Thoracic aorta endothelial cell (primary cell): ENCODE results near the gene KRTAP10-11. TPM values are rescaled to one million over a fixed set of nuclear protein-coding genes. Genes with fewer than 3 reads are reported as not detected.

Source experiments
- small RNA-seq: library from RNA; depleted of rRNA; stranded (forward); fragments of <200 nt; gene quantifications from one replicate; pipeline ENCODE3, GENCODE V24; 2012
- total RNA-seq: library from RNA; depleted of rRNA; stranded (reverse); fragments of >200 nt; gene quantifications from 2 replicates; pipeline ENCODE4 v1.2.3, GENCODE V29; 2012

Gene KRTAP10-11, protein sequence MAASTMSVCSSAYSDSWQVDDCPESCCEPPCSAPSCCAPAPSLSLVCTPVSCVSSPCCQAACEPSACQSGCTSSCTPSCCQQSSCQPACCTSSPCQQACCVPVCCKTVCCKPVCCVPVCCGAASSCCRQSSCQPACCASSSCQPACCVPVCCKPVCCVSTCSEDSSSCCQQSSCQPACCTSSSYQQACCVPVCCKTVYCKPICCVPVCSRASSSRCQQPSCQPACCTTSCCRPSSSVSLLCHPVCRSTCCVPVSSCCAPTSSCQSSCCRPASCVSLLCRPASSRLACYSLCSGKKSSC
- total RNA-seq, result not detected in 2 replicates

DNA sequence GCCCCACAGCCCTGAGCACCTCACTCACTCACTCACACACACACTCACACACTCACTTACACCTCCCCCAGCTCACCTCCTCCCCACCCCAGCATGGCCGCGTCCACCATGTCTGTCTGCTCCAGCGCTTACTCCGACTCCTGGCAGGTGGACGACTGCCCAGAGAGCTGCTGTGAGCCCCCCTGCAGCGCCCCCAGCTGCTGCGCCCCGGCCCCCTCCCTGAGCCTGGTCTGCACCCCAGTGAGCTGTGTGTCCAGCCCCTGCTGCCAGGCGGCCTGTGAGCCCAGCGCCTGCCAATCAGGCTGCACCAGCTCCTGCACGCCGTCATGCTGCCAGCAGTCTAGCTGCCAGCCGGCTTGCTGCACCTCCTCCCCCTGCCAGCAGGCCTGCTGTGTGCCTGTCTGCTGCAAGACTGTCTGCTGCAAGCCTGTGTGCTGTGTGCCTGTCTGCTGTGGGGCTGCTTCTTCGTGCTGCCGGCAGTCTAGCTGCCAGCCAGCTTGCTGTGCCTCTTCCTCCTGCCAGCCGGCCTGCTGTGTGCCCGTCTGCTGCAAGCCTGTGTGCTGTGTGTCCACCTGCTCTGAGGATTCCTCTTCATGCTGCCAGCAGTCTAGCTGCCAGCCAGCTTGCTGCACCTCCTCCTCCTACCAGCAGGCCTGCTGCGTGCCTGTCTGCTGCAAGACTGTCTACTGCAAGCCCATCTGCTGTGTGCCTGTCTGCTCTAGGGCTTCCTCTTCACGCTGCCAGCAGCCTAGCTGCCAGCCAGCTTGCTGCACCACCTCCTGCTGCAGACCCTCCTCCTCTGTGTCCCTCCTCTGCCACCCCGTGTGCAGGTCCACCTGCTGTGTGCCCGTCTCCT lies at the start of gene KRTAP10-11:
TSS of gene KRTAP10-11 (plus strand) at position 49 of the 856 bp plus-strand sequence. CDS start at position 94, 45 bp downstream.

GRCh38 chr21:44600118-44600978 lies 45.9 kb upstream of the KRTAP10-11 start, which contains the start of gene KRTAP10-7:
Gene KRTAP10-7, plus strand, starts transcription at chr21:44600597. Its CDS starts 25 bp downstream, at chr21:44600622.

DNA sequence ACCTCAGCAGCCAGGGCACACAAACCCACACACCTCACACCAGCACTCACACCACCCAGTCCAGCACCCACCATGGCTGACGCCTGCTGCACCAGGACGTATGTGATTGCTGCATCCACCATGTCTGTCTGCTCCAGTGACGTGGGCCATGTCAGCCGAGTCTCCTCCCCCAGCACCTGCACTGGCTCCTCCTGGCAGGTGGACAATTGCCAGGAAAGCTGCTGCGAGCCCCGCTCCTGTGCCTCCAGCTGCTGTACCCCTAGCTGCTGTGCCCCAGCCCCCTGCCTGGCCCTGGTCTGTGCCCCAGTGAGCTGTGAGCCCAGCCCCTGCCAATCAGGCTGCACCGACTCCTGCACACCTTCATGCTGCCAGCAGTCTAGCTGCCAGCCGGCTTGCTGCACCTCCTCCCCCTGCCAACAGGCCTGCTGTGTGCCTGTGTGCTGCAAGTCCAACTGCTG lies 34.2 kb upstream of the KRTAP10-11 start, which contains the start of gene KRTAP10-8:
TSS of gene KRTAP10-8 (plus strand) at position 51 of the 458 bp plus-strand sequence. CDS start at position 73, 22 bp downstream.

GRCh38 chr21:44626673-44627143 lies 19.5 kb upstream of the KRTAP10-11 start, which contains the start of gene KRTAP10-9:
Gene KRTAP10-9, plus strand, starts transcription at chr21:44627093. Its CDS starts 79 bp downstream, at chr21:44627172.

GRCh38 chr21:44637018-44637850 lies 9.0 kb upstream of the KRTAP10-11 start, which contains the start of gene KRTAP10-10:
Gene KRTAP10-10, plus strand, starts transcription at chr21:44637356. Its CDS starts 62 bp downstream, at chr21:44637418.

DNA sequence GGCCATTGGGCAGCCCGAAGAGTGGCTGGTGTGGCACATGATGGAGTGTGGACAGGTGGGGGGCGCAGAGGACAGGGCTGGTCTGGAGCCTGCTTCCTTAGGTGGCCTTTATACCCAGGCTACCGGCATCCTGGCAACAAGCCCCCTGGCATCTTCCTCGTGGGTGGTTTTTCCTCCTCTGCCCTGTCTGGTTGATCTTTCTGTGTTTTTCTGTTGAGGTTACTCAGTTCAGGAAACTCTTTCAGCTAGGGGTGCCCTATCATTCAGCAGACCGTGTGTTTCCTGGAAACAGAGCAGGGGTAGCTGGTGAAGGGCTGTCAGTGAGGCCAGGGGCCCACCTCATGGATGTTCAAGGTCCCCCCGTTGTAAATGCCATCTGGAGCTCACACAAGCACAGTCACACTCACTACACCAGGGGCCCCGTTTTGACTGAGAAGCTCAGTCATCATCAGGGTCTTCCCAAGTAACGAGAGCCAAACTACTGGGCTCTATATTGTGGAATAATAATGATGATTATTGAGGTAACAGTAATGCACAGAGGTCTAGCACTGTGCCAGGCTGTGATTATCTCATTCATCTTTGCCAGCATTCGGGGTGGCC lies 8.5 kb downstream of the KRTAP10-11 start, which contains the start of gene KRTAP12-4:
TSS of gene KRTAP12-4 (minus strand) at position 84 of the 600 bp plus-strand sequence. CDS start at position 39, 45 bp downstream.

GRCh38 chr21:44657635-44658540 lies 11.7 kb downstream of the KRTAP10-11 start, which contains the start of gene KRTAP12-3:
Gene KRTAP12-3, plus strand, starts transcription at chr21:44657932. Its CDS starts 48 bp downstream, at chr21:44657980.

DNA sequence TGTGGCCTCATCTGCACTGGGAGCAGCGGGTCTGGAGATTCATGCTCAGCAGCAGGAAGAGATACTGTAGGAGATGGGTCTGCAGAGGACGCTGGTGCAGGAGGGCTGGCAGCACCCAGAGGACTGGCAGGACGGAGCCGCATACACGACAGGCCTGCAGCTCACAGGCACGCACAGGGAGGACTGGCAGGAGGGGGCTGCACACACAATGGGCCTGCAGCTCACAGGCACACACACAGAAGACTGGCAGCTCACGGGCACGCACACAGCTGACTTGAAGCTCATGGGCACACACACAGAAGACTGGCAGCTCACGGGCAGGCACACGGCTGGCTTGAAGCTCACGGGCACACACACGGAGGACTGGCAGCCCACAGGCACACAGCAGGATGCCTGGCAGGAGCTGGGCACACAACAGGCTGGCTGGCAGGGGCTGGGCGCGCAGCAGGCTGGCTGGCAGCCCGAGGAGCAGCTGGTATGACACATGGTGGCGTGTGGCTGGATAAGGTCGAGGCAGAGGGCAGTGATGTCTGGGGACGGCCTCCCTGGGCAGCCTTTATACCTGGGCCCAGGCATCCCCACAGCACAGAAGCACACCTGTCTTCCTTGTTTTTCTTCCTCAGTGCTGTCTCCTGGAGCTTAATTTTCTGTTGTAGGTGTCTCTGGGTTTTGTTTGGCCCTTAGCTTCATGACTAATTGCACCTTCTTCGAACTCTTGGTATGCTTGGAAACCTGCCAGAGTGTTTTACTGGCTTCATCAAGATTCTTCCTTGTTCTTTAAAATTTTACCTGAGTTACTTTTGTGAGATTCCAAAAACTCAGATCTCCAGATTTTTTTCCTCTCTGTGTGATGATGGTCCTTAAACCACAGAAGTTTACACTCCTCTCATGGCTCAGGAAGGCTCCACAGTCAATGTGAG lies 20.4 kb downstream of the KRTAP10-11 start, which contains the start of gene KRTAP12-2:
TSS of gene KRTAP12-2 (minus strand) at position 527 of the 920 bp plus-strand sequence. CDS start at position 486, 41 bp downstream.

GRCh38 chr21:44681861-44682579 lies 35.8 kb downstream of the KRTAP10-11 start, which contains the start of gene KRTAP12-1:
Gene KRTAP12-1, minus strand, starts transcription at chr21:44682163. Its CDS starts 40 bp downstream, at chr21:44682123.

Small RNA genes within 50 kb of the gene (small RNA-seq; reads per million reads assigned to genes)
- not detected for gene KRTAP12-6P

Other genes with a start within 250 kb of the KRTAP10-11 start
- gene LRRC3, start 190.9 kb upstream of the KRTAP10-11 start, total RNA-seq, result 2.4 and 3.0 TPM in 2 replicates
- gene KRTAP10-1, start 106.2 kb upstream of the KRTAP10-11 start, total RNA-seq, result not detected in 2 replicates
- not detected in 2 replicates for gene KRTAP10-2, start 94.9 kb upstream of the KRTAP10-11 start, total RNA-seq
- gene KRTAP10-3, start 87.6 kb upstream of the KRTAP10-11 start, total RNA-seq, result not detected in 2 replicates
- gene KRTAP10-4, start 72.7 kb upstream of the KRTAP10-11 start, total RNA-seq, result not detected in 2 replicates
- gene KRTAP10-5, start 65.8 kb upstream of the KRTAP10-11 start, total RNA-seq, result not detected in 2 replicates
- not detected in 2 replicates for gene KRTAP10-6, start 53.9 kb upstream of the KRTAP10-11 start, total RNA-seq
- gene KRTAP10-7, start 45.8 kb upstream of the KRTAP10-11 start, total RNA-seq, result not detected in 2 replicates
- gene KRTAP10-8, start 34.3 kb upstream of the KRTAP10-11 start, total RNA-seq, result not detected in 2 replicates
- gene KRTAP10-9, start 19.3 kb upstream of the KRTAP10-11 start, total RNA-seq, result not detected in 2 replicates
- not detected in 2 replicates for gene KRTAP10-10, start 9.1 kb upstream of the KRTAP10-11 start, total RNA-seq
- gene KRTAP12-4, start 8.2 kb downstream of the KRTAP10-11 start, total RNA-seq, result not detected in 2 replicates
- not detected in 2 replicates for gene KRTAP12-3, start 11.5 kb downstream of the KRTAP10-11 start, total RNA-seq
- not detected in 2 replicates for gene KRTAP12-2, start 20.5 kb downstream of the KRTAP10-11 start, total RNA-seq
- gene KRTAP12-1, start 35.7 kb downstream of the KRTAP10-11 start, total RNA-seq, result not detected in 2 replicates
- gene KRTAP10-12, start 50.8 kb downstream of the KRTAP10-11 start, total RNA-seq, result not detected in 2 replicates
- gene TSPEAR, start 65.2 kb downstream of the KRTAP10-11 start, total RNA-seq, result not detected in 2 replicates
- gene UBE2G2, start 155.4 kb downstream of the KRTAP10-11 start, total RNA-seq, result 131 and 158 TPM in 2 replicates
- gene SUMO3, start 171.6 kb downstream of the KRTAP10-11 start, total RNA-seq, result 110 and 111 TPM in 2 replicates
- gene PTTG1IP, start 227.3 kb downstream of the KRTAP10-11 start, total RNA-seq, result 288 and 300 TPM in 2 replicates